OCI-LY1 (cell line): ENCODE data around the gene RAPGEF2.
"Not testable (repeated sequence)": the region's sequence is repeated elsewhere in the genome, so short reads cannot be mapped to it uniquely, and the experiment has no call there.

ENCODE experiments used
- H2AFZ ChIP-seq: fragments of 200-600 bp; sonication (generic), shearing (Covaris generic); 2 replicates; pipeline ENCODE4 v1.6.0; 2014; ENCODE audit warnings: antibody characterized with exemption, mild to moderate bottlenecking, low read length
- H3F3A ChIP-seq: fragments of 200-600 bp; sonication (generic), shearing (Covaris generic); 2 replicates; pipeline ENCODE4 v1.6.0; 2014; ENCODE audit warnings: mild to moderate bottlenecking, antibody characterized with exemption, low read length, moderate library complexity; ENCODE audit not compliant: insufficient read depth
- H3K27ac ChIP-seq: fragments of 200-600 bp; sonication (generic); 2 replicates; pipeline ENCODE4 v1.5.1; 2014; ENCODE audit warnings: low read length, mixed run types, mild to moderate bottlenecking, low read depth; ENCODE audit not compliant: poor library complexity, severe bottlenecking
- H3K27me3 ChIP-seq: fragments of 200-600 bp; sonication (generic); 2 replicates; pipeline ENCODE4 v1.6.0; 2014; ENCODE audit warnings: antibody characterized with exemption, mild to moderate bottlenecking, low read length, moderate library complexity; ENCODE audit not compliant: insufficient read depth
- H3K36me3 ChIP-seq: fragments of 200-600 bp; sonication (generic); 2 replicates; pipeline ENCODE4 v1.6.1; 2014; ENCODE audit warnings: mild to moderate bottlenecking, antibody characterized with exemption, low read length, moderate library complexity, mixed read lengths; ENCODE audit not compliant: insufficient read depth
- H3K4me1 ChIP-seq: fragments of 200-600 bp; sonication (generic); 2 replicates; pipeline ENCODE4 v1.5.1; 2014; ENCODE audit warnings: mild to moderate bottlenecking, low read length, moderate library complexity; ENCODE audit not compliant: insufficient read depth, severe bottlenecking
- H3K4me2 ChIP-seq: fragments of 200-600 bp; sonication (generic), shearing (Covaris generic); 2 replicates; pipeline ENCODE4 v1.6.1; 2014; ENCODE audit warnings: low read length
- H3K4me3 ChIP-seq: fragments of 200-600 bp; sonication (generic); 2 replicates; pipeline ENCODE4 v1.5.1; 2014; ENCODE audit warnings: low read length, low read depth, mild to moderate bottlenecking, mixed read lengths; ENCODE audit not compliant: poor library complexity, severe bottlenecking
- H3K79me2 ChIP-seq: fragments of 200-600 bp; shearing (Covaris generic); 2 replicates; pipeline ENCODE4 v1.6.1; 2016; ENCODE audit warnings: mixed run types, low read length, mixed read lengths; ENCODE audit not compliant: insufficient read depth
- H3K9ac ChIP-seq: fragments of 200-600 bp; sonication (generic), shearing (Covaris generic); 2 replicates; pipeline ENCODE4 v1.6.1; 2014; ENCODE audit warnings: mild to moderate bottlenecking, low read length, mixed read lengths
- H3K9me2 ChIP-seq: fragments of 200-600 bp; sonication (generic), shearing (Covaris generic); 2 replicates; pipeline ENCODE4 v1.6.1; 2014; ENCODE audit warnings: low read depth, mild to moderate bottlenecking, low read length, mixed read lengths
- H3K9me3 ChIP-seq: fragments of 200-600 bp; shearing (Covaris generic); 2 replicates; pipeline ENCODE4 v1.6.1; 2014; ENCODE audit warnings: low read length, mixed read lengths
- H4K20me1 ChIP-seq: fragments of 200-600 bp; sonication (generic), shearing (Covaris generic); 2 replicates; pipeline ENCODE4 v1.6.0; 2016; ENCODE audit warnings: mild to moderate bottlenecking, low read length; ENCODE audit not compliant: insufficient read depth
- CTCF ChIP-seq: fragments of 200-600 bp; sonication (generic), shearing (Covaris generic); IDR thresholded peaks from 2 replicates; pipeline ENCODE4 v1.5.1; 2017; ENCODE audit warnings: mild to moderate bottlenecking, antibody characterized with exemption, low read length, moderate library complexity, mixed read lengths
- EZH2 ChIP-seq: fragments of 200-600 bp; sonication (generic), shearing (Covaris generic); IDR thresholded peaks from 2 replicates; pipeline ENCODE4 v1.8.0; 2017; ENCODE audit warnings: borderline replicate concordance, mixed run types, mild to moderate bottlenecking, antibody characterized with exemption, low read length, moderate library complexity, mixed read lengths

RAPGEF2 gene

GRCh38 chr4:159062381-159062780 is 40.5 kb upstream of the RAPGEF2 start:
- Histone ChIP-seq H2AFZ (no peak overlapping the region), H3K4me2 (no peak overlapping the region), H3K9me2 (no peaks in the 10 kb centered on the region), H3K9me3 (no peaks in the 10 kb centered on the region), H3K4me1 (no peaks in the 10 kb centered on the region), H3K27me3 (no peaks in the 10 kb centered on the region), H3F3A (no peaks in the 10 kb centered on the region), H3K36me3 (no peaks in the 10 kb centered on the region), H3K9ac (no peak overlapping the region), H3K4me3 (no peak overlapping the region), H3K79me2 (no peaks in the 10 kb centered on the region), H3K27ac (no peak overlapping the region), H4K20me1 (no peaks in the 10 kb centered on the region)
- no peak for TF ChIP-seq EZH2
- no peak for TF ChIP-seq CTCF

- Histone ChIP-seq H3K9me3 (no peaks in the 10 kb centered on the region), H3K4me2 (no peak overlapping the region), H3K27ac (no peak overlapping the region), H3K4me1 (no peaks in the 10 kb centered on the region), H3K36me3 (no peaks in the 10 kb centered on the region), H2AFZ (no peak overlapping the region), H3K4me3 (no peak overlapping the region), H4K20me1 (no peaks in the 10 kb centered on the region), H3F3A (no peaks in the 10 kb centered on the region), H3K9ac (no peak overlapping the region), H3K9me2 (no peaks in the 10 kb centered on the region), H3K27me3 (no peaks in the 10 kb centered on the region), H3K79me2 (no peaks in the 10 kb centered on the region)
- TF ChIP-seq EZH2 (no peak), CTCF (no peak)
These were observed 37.2 kb upstream of the RAPGEF2 start for GRCh38 chr4:159065513-159066240.

GRCh38 chr4:159068139-159068538 is 34.7 kb upstream of the RAPGEF2 start:
- H3K79me2 ChIP-seq, H2AFZ ChIP-seq, H3K9me2 ChIP-seq, H3K36me3 ChIP-seq, H3K4me1 ChIP-seq, H4K20me1 ChIP-seq, H3K4me2 ChIP-seq, H3K4me3 ChIP-seq, H3K27ac ChIP-seq, H3K9ac ChIP-seq, H3K9me3 ChIP-seq, H3F3A ChIP-seq, H3K27me3 ChIP-seq: not testable (repeated sequence)

- Histone ChIP-seq H3K9ac (no peak overlapping the region), H3K36me3 (no peaks in the 10 kb centered on the region), H3K27me3 (no peaks in the 10 kb centered on the region), H3K9me3 (no peaks in the 10 kb centered on the region), H4K20me1 (no peaks in the 10 kb centered on the region), H3K4me1 (no peaks in the 10 kb centered on the region), H3K4me2 (no peak overlapping the region), H3K9me2 (no peaks in the 10 kb centered on the region), H3K27ac (no peak overlapping the region), H3K4me3 (no peak overlapping the region), H3K79me2 (no peaks in the 10 kb centered on the region), H3F3A (no peaks in the 10 kb centered on the region), H2AFZ (no peak overlapping the region)
- TF ChIP-seq EZH2 (no peak), CTCF (no peak)
These were observed 33.0 kb upstream of the RAPGEF2 start for GRCh38 chr4:159069922-159070321.
